ENCODE measurements around the gene TMEM63A. TPM values are rescaled to one million over a fixed set of nuclear protein-coding genes. Genes with fewer than 3 reads are reported as not detected.

TMEM63A gene
- total and polyA plus RNA-seq, 2 donors (not counting 3 experiments of a cell fraction or from before 2014, with no cell fraction given) = 28.7 to 41.4 TPM

DNA sequence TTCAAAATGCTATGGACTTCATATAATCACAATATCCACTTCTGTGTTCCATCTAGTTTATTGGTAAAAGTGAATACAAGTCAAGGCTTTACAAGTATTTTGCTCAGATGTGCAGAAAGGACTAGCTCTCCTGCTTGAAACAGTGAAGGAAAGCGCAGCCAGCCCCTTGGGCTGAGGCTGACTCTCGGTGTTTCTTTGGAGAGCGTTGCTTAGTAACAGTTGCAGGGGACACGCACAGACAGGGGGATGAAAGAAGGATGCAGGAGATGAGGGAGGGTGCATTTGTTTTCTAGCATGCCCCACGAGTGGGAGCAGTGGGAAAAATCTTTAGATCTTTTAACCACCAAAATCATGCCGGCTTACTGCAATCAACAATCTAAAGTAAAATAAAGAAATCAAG is 32.8 kb upstream of the TMEM63A start:
- H3K4me1 ChIP-seq (ENCODE audit: control insufficient read depth, extremely low read depth, insufficient read depth, low read length) = peaks cover 5% of the 10 kb centered on the region
- dilution Hi-C loops (cut with MboI; ENCODE audit: extremely low pct_ligation_motif_present, low sequenced_read_pairs) = no loop called here
- H4K20me1 ChIP-seq (replicated peaks; ENCODE audit: control insufficient read depth, extremely low read depth, insufficient read depth, low read length) = no peaks in the 10 kb centered on the region
- no peak overlapping the region for H3K4me3 ChIP-seq (replicated peaks in 1 of 3; ENCODE audit: insufficient read depth in 1 of 3, low read depth in 1 of 3, low read length in 3 of 3)
- BruUV-seq (replicated peaks) = no TSS peak
- ChIA-PET POLR2A (no interaction called here), CTCF (interaction anchor here (1.7 to 7.1 kb wide), 2 partner anchors 73 to 438 kb away, joined by 4 to 82 read pairs; no protein-coding TSS in a partner anchor)
- no peak overlapping the region for H3K27ac ChIP-seq (ENCODE audit: insufficient read depth, low read depth, low read length)
- H3K4me2 ChIP-seq (ENCODE audit: insufficient read depth, low read length) = no peak overlapping the region
- no peak overlapping the region for H2AFZ ChIP-seq (ENCODE audit: low read depth, low read length)
- H3K9me1 ChIP-seq (replicated peaks; ENCODE audit: control insufficient read depth, extremely low read depth, insufficient read depth, low read length) = no peaks in the 10 kb centered on the region
- no peak for TF ChIP-seq JUN (IDR thresholded peaks at IDR 0.05; ENCODE audit: borderline replicate concordance, insufficient read depth, insufficient read length, low read depth)
- no peak for TF ChIP-seq CTCF (IDR thresholded peaks at IDR 0.05; ENCODE audit: extremely low read depth in 1 of 2, insufficient read depth in 1 of 2, low read depth in 1 of 2, low read length in 2 of 2)
- no peak for TF ChIP-seq FOS (IDR thresholded peaks at IDR 0.05; ENCODE audit: borderline replicate concordance, insufficient read depth, low read length)
- no peak for TF ChIP-seq POLR2AphosphoS5 (IDR thresholded peaks at IDR 0.05; ENCODE audit: insufficient read depth, low read depth, low read length)
- TF ChIP-seq GATA2 (IDR thresholded peaks at IDR 0.05; ENCODE audit: insufficient read depth, insufficient read length, low read depth, low read length) = no peak
- TF ChIP-seq POLR2A (IDR thresholded peaks at IDR 0.05; ENCODE audit: low read depth, low read length) = no peak
- no peak for TF ChIP-seq MAX (IDR thresholded peaks at IDR 0.05; ENCODE audit: insufficient read depth, insufficient read length)
- no peak for TF ChIP-seq MYC (IDR thresholded peaks at IDR 0.05; ENCODE audit: low read depth, low read length)
- TF ChIP-seq EZH2 (IDR thresholded peaks at IDR 0.05; ENCODE audit: borderline replicate concordance, low read depth, low read length, severe bottlenecking) = no peak
- no peak for FAIRE-seq
- H3K27me3 ChIP-seq (ENCODE audit: control insufficient read depth in 2 of 2, insufficient read depth in 2 of 2, low read length in 2 of 2) = no peaks in the 10 kb centered on the region
- H3K36me3 ChIP-seq (ENCODE audit: control insufficient read depth in 2 of 2, extremely low read depth in 1 of 2, insufficient read depth in 2 of 2, low read length in 2 of 2) = peaks cover 2 to 8% of the 10 kb centered on the region in 2 experiments
- DNase-seq (ENCODE audit: low read depth, low spot score) = no peak
- H3K9ac ChIP-seq (replicated peaks; ENCODE audit: extremely low read depth, insufficient read depth, low read length) = no peak overlapping the region
- no peaks in the 10 kb centered on the region for H3K79me2 ChIP-seq (ENCODE audit: control insufficient read depth, insufficient read depth, low read length)
- intact Hi-C loops (cut with micrococcal nuclease) = loop anchor here (5.0 kb wide), 1 partner anchor 68 kb away; no protein-coding TSS in a partner anchor
- H3K9me3 ChIP-seq (replicated peaks; ENCODE audit: control insufficient read depth, insufficient read depth, low read length) = no peaks in the 10 kb centered on the region

Data from endothelial cell of umbilical vein (primary cell).